HG03575 (cell line): ENCODE results near the gene CERK.
"Not testable (repeated sequence)": the region's sequence is repeated elsewhere in the genome, so short reads cannot be mapped to it uniquely, and the experiment has no call there.

Experiments used
- ATAC-seq: cut with Tn5 transposase; IDR thresholded peaks from one replicate; pipeline ENCODE4 v1.9.1; 2021; ENCODE audit not compliant: unreplicated experiment, insufficient number of reproducible peaks, low FRiP score; ENCODE audit errors: extremely low read depth

Gene CERK

DNA sequence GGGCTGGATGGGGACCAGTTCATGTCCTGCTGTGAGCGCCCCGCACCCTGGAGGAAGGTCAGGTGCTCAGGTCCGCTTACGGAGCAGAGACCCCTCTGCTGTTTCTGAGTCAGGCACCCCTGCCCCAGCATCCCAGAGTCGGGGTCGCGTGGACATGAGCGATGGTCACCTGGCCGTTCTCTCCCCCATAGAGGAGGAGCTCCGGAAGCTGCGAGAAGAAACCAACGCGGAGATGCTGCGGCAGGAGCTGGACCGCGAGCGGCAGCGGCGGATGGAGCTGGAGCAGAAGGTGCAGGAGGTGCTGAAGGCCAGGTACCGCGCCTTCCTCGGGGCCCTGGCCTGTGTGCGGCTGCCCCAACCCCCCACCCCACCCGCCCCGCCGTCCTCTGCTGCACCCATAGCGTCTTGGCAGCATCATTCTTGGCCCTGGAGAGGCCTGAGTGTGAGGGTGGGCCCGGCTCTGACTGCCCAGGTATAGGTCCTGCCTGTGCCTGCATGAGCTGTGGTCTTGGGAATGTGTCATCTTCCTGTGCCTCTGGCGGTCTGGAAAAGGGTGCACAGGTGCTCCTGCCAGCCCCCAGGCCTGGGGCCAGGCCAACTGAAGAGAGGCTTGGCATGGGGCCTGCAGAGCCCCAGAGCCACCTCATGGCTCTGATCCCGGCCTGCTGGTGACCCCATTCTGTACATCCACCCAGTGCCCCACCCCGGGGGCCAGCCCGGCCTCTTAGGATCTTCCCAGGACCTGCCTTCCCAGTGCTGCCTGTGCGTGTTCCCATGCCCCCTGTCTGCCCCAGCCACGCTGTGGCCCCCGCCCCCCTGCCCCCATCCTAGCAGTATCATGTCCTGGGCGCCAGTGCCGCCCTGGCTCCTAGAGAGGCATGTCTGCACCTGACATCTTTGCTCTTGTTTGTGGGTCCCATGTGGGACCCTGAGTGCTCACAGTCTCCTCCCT lies 79.8 kb downstream of the CERK start:
- no peak for ATAC-seq

DNA sequence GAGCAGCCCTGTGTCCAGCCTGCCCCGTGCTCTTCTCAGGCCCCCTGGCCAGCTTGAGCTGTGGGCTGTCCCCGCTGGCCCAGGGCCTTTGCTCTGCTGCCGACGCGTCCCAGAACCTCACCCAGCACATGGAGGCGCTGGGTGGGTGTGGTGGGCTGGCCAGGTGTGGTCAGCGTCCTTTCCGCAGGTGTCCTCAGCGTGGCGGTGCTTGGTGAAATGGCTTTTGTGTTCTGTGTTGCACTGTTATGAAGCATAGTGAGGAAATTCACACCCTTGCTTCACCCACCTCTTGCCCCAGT lies 80.4 kb downstream of the CERK start:
- no peak for ATAC-seq

DNA sequence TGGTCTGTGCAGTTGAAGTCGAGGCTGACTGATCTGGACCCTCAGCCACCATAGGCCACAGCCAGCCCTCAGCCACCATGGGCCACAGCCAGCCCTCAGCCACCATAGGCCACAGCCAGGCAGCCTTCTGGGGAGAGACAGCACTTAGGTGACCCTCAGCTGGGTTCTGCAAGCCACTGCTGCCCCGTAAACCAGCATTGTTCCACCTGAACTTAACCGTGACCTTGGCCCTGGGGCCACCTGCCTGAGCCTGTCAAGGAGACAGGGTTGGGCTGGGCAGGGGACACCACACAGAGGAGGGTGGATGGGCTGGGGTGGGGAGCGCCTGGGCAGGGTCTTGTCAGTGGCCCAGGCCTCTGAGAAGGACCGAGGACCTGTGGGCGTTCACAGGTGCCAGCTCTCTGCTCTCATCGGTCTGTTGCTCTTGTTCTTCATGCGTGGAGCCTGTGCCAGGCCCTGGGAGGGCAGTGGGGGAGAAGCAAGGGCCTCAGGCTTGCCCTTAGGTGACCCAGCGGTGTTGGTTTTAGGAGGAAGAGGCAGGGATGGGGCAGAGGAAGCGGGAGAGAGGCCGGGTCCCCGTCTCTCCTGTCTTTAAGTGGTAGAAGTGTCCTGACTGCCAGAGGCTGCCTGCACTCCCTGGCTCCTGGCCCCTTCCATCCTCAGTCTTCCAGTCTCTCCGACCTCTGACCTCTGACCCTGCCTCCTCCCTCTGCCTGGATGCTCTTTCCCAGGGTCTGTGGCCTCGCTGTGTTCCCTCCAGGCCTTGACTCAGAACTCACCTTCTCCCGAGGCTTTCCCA lies 81.0 kb downstream of the CERK start:
- no peak for ATAC-seq

DNA sequence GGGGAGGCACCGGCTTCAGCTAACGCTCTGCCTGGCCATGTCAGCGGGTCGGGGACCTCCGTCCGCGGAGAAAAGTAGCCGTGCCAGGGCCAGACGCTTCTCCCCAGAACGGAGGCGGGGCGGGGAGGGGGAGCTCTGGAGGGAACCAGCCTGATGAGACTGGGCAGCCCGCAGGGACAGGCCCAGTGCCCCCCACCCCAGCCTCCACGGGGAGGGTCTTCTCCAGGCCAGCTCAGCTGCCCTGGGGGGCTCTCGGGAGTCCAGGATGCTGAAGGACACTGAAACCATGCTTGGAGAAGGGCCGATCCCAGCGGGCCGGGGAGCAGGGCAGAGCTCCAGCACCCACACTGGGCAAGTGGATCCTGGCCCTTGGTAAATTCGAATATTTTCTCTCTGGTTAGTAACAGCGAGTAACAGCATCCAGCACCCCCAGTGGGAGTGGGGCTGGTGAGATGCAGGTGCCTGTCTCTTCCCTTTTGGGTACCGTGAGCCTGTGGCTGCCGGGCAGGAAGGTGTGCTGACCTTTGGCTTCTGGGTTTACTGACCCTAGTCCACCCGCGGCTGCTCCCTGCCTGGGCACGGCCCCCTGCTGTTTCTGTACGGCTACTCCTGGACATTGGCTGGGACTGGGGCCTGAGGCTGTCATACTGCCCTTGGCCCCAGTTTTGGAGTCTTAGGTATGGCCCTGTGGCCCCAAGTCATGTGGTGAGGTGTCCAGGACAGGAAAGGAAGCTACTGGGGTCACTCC lies 82.0 kb downstream of the CERK start:
- ATAC-seq, result no peak

DNA sequence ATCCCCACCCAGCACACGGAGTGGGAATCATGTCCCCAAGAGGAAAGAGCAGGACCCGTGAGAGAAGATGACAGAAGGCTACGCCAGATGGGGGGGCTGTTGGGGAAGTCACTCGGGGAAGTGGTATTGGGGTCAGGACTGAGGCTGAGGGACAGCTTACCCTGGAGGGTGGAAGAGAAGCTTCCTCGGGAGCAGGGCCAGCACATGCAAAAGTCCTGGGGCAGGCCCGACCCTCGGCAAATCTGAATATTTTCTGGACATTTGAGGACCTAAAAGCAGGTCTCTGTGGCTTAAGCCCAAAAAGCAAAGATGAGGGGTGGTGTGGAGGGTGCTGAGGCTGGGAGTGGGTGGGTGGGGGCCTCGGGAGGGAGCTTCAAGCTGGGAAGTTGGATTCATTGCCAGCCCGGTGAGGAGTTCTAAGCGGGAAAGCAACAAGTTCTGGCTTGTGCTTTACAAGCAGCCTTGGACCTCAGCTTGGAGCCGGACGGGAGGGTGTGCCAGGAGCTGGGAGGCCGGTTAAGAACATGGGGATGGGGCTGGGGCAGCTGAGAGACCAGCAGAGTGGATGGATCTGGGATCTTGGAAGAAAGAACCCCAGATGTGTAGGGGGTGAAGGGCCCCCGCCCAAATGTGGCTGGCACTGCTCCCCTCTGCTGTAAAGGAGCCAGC lies 83.0 kb downstream of the CERK start:
- ATAC-seq, result no peak

DNA sequence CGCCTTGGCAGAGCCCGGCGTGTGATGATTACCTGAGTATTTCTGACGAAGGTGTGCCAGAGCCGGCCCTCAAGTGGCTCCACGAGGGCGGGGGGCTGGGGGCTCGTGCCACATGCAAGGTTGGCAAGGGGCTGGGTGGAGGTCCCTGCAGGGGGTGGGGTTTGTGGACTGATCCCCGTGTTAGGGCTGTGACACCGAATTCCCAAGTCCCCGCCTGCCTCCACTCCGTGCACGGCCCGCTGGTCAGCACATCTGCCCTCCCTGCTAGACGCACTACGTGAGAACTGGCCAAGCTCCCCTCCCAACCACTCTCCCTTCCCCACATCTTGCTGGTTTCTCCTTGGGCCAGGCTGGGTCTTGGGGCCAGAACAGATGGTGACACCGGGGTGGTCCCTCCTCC lies 83.6 kb downstream of the CERK start:
- ATAC-seq, result no peak

DNA sequence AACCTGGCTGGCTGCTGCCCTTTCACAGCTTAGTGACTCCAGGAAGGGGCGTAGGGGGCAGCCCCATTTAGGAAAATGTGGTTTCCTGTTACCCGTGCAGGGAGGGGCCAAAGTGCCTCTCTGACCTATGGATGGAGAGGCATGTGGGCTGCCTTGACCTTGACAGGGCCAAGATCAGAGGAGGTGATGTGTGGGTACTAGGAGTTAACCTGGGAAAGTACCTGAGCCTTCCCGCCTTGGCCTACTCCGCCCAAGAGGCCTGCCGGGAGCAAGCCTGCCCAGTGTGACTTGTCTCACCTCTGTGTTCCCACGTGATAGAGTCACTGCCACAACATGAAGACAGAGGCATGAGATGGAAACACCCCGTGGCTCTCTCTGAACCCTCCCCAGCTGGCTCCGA lies 84.5 kb downstream of the CERK start:
- no peak for ATAC-seq

DNA sequence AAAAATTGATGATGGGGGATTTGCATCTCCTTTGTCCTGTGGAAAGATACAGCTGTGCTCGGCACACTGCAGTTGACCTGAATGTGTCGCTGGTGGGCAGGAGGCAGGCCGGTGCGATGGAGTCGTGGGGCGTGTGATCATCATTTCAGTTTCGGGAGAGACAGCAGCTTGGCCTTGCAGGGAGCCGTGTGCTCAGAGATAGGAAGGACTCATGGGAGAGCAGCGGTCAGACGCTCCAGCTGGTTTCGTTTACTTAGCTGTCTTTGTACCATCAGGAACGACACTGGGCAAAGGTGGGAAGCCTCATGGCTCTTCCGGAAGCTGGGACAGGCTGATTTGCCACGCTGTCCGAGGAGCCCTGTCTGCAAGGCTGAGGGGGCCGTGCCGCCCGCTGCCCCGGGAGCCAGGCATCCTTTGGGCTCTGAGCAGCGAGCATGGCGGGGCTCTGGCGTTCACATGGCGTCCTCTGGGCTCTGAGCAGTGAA lies 85.2 kb downstream of the CERK start:
- ATAC-seq, result no peak

DNA sequence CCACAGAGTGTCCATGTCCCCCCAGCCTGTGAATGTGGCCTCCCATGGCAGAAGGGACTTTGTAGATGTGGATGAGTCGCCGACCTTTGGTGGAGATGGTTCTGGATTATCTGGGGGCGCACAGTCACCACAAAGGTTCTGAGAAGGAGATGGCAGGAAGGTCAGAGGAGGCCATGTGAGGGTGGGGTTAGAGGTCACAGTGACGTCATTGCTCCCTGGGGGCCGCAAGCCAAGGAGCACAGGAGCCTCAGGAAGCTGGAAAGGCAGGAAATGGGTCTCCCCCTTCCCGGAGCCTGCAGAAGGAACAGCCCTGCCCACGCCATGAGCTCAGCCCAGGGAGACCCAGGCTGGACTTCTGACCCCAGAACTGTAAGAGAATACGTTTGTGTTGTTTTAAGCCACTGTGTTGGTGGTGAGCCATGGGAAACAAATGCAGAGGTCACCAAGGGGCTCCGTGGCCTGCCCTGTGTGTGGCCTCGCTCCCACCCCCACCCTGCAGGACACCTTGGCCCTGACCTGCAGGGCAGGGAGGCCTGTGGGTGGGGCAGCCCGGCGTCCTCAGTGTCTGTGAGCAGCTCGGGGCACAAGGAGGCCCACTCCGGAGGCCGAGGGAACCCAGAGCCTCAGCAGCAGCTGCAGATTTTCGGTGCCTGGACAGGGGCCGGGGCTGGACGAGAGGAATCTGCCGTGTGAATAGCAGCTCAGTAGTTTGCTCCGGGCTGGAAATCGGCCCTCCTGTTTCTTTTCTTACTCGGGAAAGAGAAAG lies 85.8 kb downstream of the CERK start:
- ATAC-seq, result no peak

DNA sequence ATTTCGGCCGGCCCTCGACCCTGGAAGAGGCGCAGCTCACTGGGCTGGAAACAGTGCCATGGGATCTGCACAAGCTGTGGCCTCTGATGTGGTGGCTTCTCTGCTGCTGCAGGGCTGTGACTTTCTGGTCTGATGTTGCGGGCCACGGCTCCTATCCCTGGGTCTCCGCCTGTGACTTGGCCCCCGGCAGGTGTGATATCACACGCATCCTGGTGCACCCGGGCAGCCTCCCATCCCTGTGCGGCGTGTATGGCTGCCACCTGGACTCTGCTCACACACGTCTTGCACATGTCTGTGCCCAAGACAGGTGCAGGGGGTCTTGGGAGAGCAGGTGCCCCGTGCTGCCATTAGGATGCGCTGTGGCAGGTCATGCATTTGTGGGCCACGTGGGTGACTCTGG lies 86.7 kb downstream of the CERK start:
- no peak for ATAC-seq

DNA sequence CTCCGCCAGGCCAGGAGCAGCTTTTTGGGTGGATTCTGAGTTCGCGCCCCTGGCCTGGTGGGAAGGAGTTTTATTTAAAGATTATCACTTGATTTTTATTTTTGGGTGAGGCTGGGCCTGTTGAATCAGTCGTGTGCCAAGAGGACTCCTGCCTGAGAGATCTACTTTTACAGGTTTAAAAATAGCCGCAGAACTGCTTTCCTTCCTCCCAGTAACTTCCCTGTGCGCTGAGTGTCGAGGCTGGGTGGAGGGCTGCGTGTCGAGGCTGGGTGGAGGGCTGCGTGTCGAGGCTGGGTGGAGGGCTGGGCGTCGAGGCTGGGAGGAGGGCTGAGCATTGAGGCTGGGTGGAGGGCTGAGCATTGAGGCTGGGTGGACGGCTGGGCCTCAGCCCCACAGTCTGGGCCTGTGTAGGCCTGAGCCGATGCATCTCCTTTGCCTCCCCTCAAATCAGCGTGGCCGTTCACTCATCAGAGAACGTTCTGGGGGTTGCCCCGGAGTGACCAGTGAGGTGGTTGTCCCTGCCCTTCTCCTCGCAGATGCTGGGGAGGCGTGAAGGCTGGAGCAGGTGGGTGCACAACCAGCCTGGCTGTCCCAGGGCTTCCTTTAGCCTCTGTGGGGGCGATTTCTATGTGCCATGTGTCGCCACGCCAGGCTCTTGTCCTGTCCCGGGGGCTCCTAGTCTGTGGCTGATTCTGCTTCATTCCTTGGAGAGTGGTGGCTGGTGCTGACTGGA lies 87.8 kb downstream of the CERK start:
- ATAC-seq, result no peak

DNA sequence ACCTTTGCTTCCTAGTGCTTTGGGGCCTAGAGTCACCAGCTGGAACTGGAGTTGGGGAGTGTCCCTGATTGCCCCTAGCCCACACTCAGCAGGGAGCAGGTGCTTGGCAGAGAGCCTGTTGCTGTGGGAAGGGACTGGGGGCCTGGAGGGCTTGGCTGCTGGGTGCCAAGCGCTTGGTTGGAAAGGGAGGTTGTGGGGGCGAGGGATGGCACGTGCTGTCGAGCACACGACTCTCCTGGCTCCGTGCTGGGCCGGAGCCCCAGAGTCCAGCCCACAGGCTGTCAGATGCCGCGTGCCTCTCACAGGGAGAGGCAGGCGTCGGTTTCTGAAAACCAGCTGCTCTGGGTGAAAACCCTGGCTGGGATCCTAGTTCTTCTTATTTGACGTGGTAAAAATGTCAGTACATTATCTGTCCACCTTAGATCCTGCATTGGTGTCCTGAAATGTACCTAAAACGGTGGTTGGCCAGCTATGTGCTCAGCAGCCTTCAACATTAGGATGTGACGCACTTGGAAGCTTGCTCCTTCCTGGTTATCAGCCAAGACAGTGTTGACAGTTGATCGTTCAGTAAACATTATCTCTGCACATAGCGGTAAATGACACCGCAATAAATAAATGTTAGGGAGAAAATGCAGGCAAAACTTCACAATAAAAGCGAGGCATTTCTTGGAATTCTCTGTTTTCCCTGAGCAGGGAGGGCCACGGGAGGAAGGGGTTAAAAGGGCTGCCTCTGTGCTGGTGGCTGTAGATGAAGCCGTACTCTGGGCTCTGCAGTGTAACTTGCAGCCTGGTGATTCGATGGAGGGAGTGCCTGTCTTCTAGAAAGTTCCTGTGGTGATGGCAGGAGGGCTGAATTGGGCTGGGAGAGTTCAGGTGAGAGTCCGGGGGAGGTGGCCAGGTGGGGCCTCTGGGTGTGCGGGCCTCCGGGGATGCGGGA lies 88.6 kb downstream of the CERK start:
- no peak for ATAC-seq

DNA sequence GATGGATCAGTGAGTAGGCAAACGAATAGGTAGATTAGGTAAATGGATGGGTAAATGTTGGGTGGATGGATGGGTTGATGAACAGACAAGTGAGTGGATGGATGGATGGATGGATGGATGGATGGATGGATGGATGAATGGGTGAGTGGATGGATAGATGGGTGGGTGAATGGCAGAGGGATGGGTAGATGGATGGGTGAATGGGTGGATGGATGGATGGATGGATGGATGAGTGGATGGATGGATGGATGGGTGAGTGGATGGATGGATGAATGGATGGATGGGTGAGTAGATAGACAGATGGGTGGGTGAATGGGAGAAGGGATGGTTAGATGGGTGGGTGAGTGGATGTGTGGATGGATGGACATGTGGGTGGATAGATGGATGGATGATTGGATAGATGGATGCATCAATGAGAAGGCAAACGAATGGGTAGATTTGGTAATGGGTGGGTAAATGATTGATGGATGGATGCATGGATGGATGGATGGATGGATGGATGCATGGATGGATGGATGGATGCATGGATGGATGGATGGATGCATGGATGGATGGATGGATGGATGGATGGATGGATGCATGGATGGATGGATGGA lies 89.7 kb downstream of the CERK start:
- ATAC-seq, result not testable (repeated sequence)

DNA sequence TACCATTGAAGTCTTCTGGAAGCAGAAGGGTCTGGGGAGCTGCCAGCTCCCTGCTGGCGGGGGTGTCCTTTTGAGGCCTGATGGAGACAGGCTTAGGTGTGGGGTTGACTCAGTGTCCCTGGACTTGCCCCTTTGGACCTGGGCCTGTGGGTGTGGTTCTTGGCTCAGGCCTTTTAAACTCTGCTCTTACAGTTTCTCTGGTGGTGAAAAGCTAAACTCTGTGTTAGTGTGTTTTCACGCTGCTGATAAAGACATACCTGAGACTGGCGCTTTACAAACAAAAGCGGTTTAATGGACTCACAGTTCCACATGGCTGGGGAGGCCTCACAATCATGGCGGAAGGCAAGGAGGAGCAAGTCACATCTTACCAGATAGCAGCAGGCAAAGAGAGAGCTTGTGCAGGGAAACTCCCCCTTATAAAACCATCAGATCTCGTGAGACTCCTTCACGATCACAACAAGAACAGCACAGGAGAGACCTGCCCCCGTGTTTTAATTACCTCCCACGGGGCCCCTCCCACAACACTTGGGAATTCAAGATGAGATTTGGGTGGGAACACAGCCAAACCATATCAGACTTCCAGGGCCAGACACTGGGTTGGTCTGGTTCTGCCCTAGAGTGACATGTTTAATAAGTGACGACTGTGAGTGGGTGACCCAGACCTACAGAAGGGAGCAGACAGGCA lies 91.4 kb downstream of the CERK start:
- no peak for ATAC-seq

DNA sequence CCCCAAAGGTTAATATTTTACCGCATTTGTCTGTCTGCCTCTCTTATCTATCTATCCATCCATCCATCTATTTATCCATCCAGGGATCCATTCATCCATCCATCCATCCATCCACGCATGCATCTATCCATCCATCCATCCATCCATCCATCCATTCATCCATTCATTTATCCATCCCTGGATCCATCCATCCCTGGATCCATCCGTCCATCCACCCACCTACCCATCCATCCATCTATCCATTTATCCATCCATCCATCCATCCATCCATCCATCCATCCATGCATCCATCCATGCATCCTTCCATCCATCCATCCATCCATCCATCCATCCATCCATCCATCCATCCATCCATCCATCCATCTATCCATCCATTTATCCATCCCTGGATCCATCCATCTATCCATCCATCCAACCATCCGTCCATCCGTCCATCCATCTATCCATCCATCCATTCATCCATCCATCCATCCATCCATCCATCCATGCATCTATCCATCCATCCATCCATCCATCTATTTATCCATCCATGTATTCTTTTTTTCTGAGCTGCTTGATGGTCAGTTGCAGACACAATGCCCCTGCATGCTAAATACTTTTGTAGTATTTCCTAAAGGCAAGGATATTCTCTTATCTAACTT lies 95.1 kb downstream of the CERK start:
- ATAC-seq, result not testable (repeated sequence)
